ENCODE results near the gene SOX6. TPM values are rescaled to one million over a fixed set of nuclear protein-coding genes. Genes with fewer than 3 reads are reported as not detected.

SOX6 gene
- polyA plus RNA-seq, 1 donor (not counting 4 experiments of a cell fraction or from before 2014, with no cell fraction given): 6.0 TPM

- Histone ChIP-seq H3K36me3 (ENCODE audit: control insufficient read depth in 2 of 2, extremely low read depth in 1 of 2, insufficient read depth in 2 of 2, low read length in 2 of 2) (no peaks in the 10 kb centered on the region), H2AFZ (ENCODE audit: control insufficient read depth, low read length) (no peak overlapping the region), H3K4me2 (ENCODE audit: control insufficient read depth, extremely low read depth, insufficient read depth, low read depth, low read length) (no peak overlapping the region), H3K4me3 (ENCODE audit: control insufficient read depth in 2 of 3, extremely low read depth in 1 of 3, insufficient read depth in 2 of 3, low read depth in 1 of 3, low read length in 3 of 3) (no peak overlapping the region), H3K9me3 (ENCODE audit: control insufficient read depth, low read depth, low read length) (no peaks in the 10 kb centered on the region), H3K79me2 (ENCODE audit: control insufficient read depth, insufficient read depth, low read length) (no peaks in the 10 kb centered on the region), H3K27ac (ENCODE audit: control insufficient read depth, insufficient read depth, low read length) (no peak overlapping the region), H3K27me3 (ENCODE audit: control insufficient read depth, extremely low read depth, insufficient read depth, low read length) (no peaks in the 10 kb centered on the region), H4K20me1 (ENCODE audit: control insufficient read depth, extremely low read depth, insufficient read depth, low read length) (no peaks in the 10 kb centered on the region), H3K9ac (ENCODE audit: control insufficient read depth, extremely low read depth, insufficient read depth, low read length) (no peak overlapping the region), H3K4me1 (ENCODE audit: control insufficient read depth, extremely low read depth, insufficient read depth, low read length) (no peaks in the 10 kb centered on the region), H3K9me1 (ENCODE audit: control insufficient read depth, extremely low read depth, insufficient read depth, low read length) (no peaks in the 10 kb centered on the region)
- DNase-seq (ENCODE audit: low read depth, low spot score) (no peak), FAIRE-seq (no peak)
- dilution Hi-C loops (cut with MboI; ENCODE audit: extremely low pct_ligation_motif_present, low sequenced_read_pairs): no loop called here
- no peak for TF ChIP-seq CTCF (optimal IDR thresholded peaks at IDR 0.05 in 1 of 3, IDR thresholded peaks at IDR 0.05 in 1 of 3, conservative IDR thresholded peaks at IDR 0.05 in 1 of 3; ENCODE audit: extremely low read depth in 1 of 3, insufficient read depth in 2 of 3, low read length in 3 of 3)
- TF ChIP-seq EZH2 (IDR thresholded peaks at IDR 0.05; ENCODE audit: low read length): no peak
Observed at GRCh38 chr11:16363706-16364105, 7.4 kb upstream of the SOX6 start.

GRCh38 chr11:16361108-16361865, 4.9 kb upstream of the SOX6 start:
- Histone ChIP-seq H3K4me2 (ENCODE audit: control insufficient read depth, extremely low read depth, insufficient read depth, low read depth, low read length) (no peak overlapping the region), H3K4me1 (ENCODE audit: control insufficient read depth, extremely low read depth, insufficient read depth, low read length) (no peaks in the 10 kb centered on the region), H3K27ac (ENCODE audit: control insufficient read depth, insufficient read depth, low read length) (no peak overlapping the region), H3K9me3 (ENCODE audit: control insufficient read depth, low read depth, low read length) (no peaks in the 10 kb centered on the region), H3K4me3 (ENCODE audit: control insufficient read depth in 2 of 3, extremely low read depth in 1 of 3, insufficient read depth in 2 of 3, low read depth in 1 of 3, low read length in 3 of 3) (no peak overlapping the region), H3K9ac (ENCODE audit: control insufficient read depth, extremely low read depth, insufficient read depth, low read length) (no peak overlapping the region), H3K79me2 (ENCODE audit: control insufficient read depth, insufficient read depth, low read length) (no peaks in the 10 kb centered on the region), H3K36me3 (ENCODE audit: control insufficient read depth in 2 of 2, extremely low read depth in 1 of 2, insufficient read depth in 2 of 2, low read length in 2 of 2) (no peaks in the 10 kb centered on the region), H4K20me1 (ENCODE audit: control insufficient read depth, extremely low read depth, insufficient read depth, low read length) (no peaks in the 10 kb centered on the region), H3K27me3 (ENCODE audit: control insufficient read depth, extremely low read depth, insufficient read depth, low read length) (no peaks in the 10 kb centered on the region), H2AFZ (ENCODE audit: control insufficient read depth, low read length) (no peak overlapping the region), H3K9me1 (ENCODE audit: control insufficient read depth, extremely low read depth, insufficient read depth, low read length) (no peaks in the 10 kb centered on the region)
- DNase-seq (ENCODE audit: low read depth, low spot score): no peak
- TF ChIP-seq EZH2 (IDR thresholded peaks at IDR 0.05; ENCODE audit: low read length) (no peak), CTCF (optimal IDR thresholded peaks at IDR 0.05 in 1 of 3, IDR thresholded peaks at IDR 0.05 in 1 of 3, conservative IDR thresholded peaks at IDR 0.05 in 1 of 3; ENCODE audit: extremely low read depth in 1 of 3, insufficient read depth in 2 of 3, low read length in 3 of 3) (no peak)
- no peak for FAIRE-seq
- dilution Hi-C loops (cut with MboI; ENCODE audit: extremely low pct_ligation_motif_present, low sequenced_read_pairs): no loop called here

Measured in keratinocyte (primary cell).